Measurements from ENCODE around the gene JARID2.

Gene JARID2

GRCh38 chr6:15546591-15546990 is 300.7 kb downstream of the JARID2 start:
- no peak for DNase-seq (ENCODE audit: low read depth in 1 of 2, low spot score in 1 of 2)
- TF ChIP-seq JUND (IDR thresholded peaks at IDR 0.05; ENCODE audit: low read depth) = no peak
- in situ Hi-C loops (cut with HindIII; ENCODE audit: low pct_unique_long_range_greater_than_20kb, low sequenced_read_pairs) = no loop called here

- DNase-seq (ENCODE audit: low read depth in 1 of 2, low spot score in 1 of 2) = no peak
- TF ChIP-seq JUND (IDR thresholded peaks at IDR 0.05; ENCODE audit: low read depth) = no peak
- in situ Hi-C loops (cut with HindIII; ENCODE audit: low pct_unique_long_range_greater_than_20kb, low sequenced_read_pairs) = no loop called here
Observed at GRCh38 chr6:15547400-15547799, 301.5 kb downstream of the JARID2 start.

GRCh38 chr6:15549371-15549770 is 303.5 kb downstream of the JARID2 start:
- TF ChIP-seq JUND (IDR thresholded peaks at IDR 0.05; ENCODE audit: low read depth) = no peak
- no peak for DNase-seq (ENCODE audit: low read depth in 1 of 2, low spot score in 1 of 2)
- in situ Hi-C loops (cut with HindIII; ENCODE audit: low pct_unique_long_range_greater_than_20kb, low sequenced_read_pairs) = no loop called here

GRCh38 chr6:15550546-15551123 is 304.8 kb downstream of the JARID2 start:
- in situ Hi-C loops (cut with HindIII; ENCODE audit: low pct_unique_long_range_greater_than_20kb, low sequenced_read_pairs) = no loop called here
- DNase-seq (ENCODE audit: low read depth in 1 of 2, low spot score in 1 of 2) = no peak
- no peak for TF ChIP-seq JUND (IDR thresholded peaks at IDR 0.05; ENCODE audit: low read depth)

GRCh38 chr6:15551262-15551661 is 305.4 kb downstream of the JARID2 start:
- DNase-seq (ENCODE audit: low read depth in 1 of 2, low spot score in 1 of 2) = no peak
- in situ Hi-C loops (cut with HindIII; ENCODE audit: low pct_unique_long_range_greater_than_20kb, low sequenced_read_pairs) = no loop called here
- TF ChIP-seq JUND (IDR thresholded peaks at IDR 0.05; ENCODE audit: low read depth) = no peak

- TF ChIP-seq JUND (IDR thresholded peaks at IDR 0.05; ENCODE audit: low read depth) = no peak
- in situ Hi-C loops (cut with HindIII; ENCODE audit: low pct_unique_long_range_greater_than_20kb, low sequenced_read_pairs) = no loop called here
- no peak for DNase-seq (ENCODE audit: low read depth in 1 of 2, low spot score in 1 of 2)
Observed at GRCh38 chr6:15551798-15552197, 305.9 kb downstream of the JARID2 start.

GRCh38 chr6:15553031-15553430 is 307.2 kb downstream of the JARID2 start:
- DNase-seq (ENCODE audit: low read depth in 1 of 2, low spot score in 1 of 2) = no peak
- no peak for TF ChIP-seq JUND (IDR thresholded peaks at IDR 0.05; ENCODE audit: low read depth)
- in situ Hi-C loops (cut with HindIII; ENCODE audit: low pct_unique_long_range_greater_than_20kb, low sequenced_read_pairs) = no loop called here

GRCh38 chr6:15553736-15554294 is 307.9 kb downstream of the JARID2 start:
- no peak for TF ChIP-seq JUND (IDR thresholded peaks at IDR 0.05; ENCODE audit: low read depth)
- no peak for DNase-seq (ENCODE audit: low read depth in 1 of 2, low spot score in 1 of 2)
- in situ Hi-C loops (cut with HindIII; ENCODE audit: low pct_unique_long_range_greater_than_20kb, low sequenced_read_pairs) = no loop called here

GRCh38 chr6:15554728-15555100 is 308.8 kb downstream of the JARID2 start:
- in situ Hi-C loops (cut with HindIII; ENCODE audit: low pct_unique_long_range_greater_than_20kb, low sequenced_read_pairs) = no loop called here

GRCh38 chr6:15555101-15556038 is 309.5 kb downstream of the JARID2 start:
- TF ChIP-seq JUND (IDR thresholded peaks at IDR 0.05; ENCODE audit: low read depth) = no peak
- no peak for DNase-seq (ENCODE audit: low read depth in 1 of 2, low spot score in 1 of 2)
- in situ Hi-C loops (cut with HindIII; ENCODE audit: low pct_unique_long_range_greater_than_20kb, low sequenced_read_pairs) = no loop called here

More at GRCh38 chr6:15554728-15555100, 308.8 kb downstream of the JARID2 start:
- TF ChIP-seq JUND (IDR thresholded peaks at IDR 0.05; ENCODE audit: low read depth) = no peak
- DNase-seq (ENCODE audit: low read depth in 1 of 2, low spot score in 1 of 2) = no peak

- no peak for TF ChIP-seq JUND (IDR thresholded peaks at IDR 0.05; ENCODE audit: low read depth)
Observed at GRCh38 chr6:15556711-15557110, 310.8 kb downstream of the JARID2 start.

GRCh38 chr6:15557174-15557573 is 311.3 kb downstream of the JARID2 start:
- in situ Hi-C loops (cut with HindIII; ENCODE audit: low pct_unique_long_range_greater_than_20kb, low sequenced_read_pairs) = no loop called here
- no peak for DNase-seq (ENCODE audit: low read depth in 1 of 2, low spot score in 1 of 2)
- no peak for TF ChIP-seq JUND (IDR thresholded peaks at IDR 0.05; ENCODE audit: low read depth)

More at GRCh38 chr6:15556711-15557110, 310.8 kb downstream of the JARID2 start:
- DNase-seq (ENCODE audit: low read depth in 1 of 2, low spot score in 1 of 2) = no peak
- in situ Hi-C loops (cut with HindIII; ENCODE audit: low pct_unique_long_range_greater_than_20kb, low sequenced_read_pairs) = no loop called here

GRCh38 chr6:15560713-15561112 is 314.8 kb downstream of the JARID2 start:
- DNase-seq (ENCODE audit: low read depth in 1 of 2, low spot score in 1 of 2) = no peak
- no peak for TF ChIP-seq JUND (IDR thresholded peaks at IDR 0.05; ENCODE audit: low read depth)
- in situ Hi-C loops (cut with HindIII; ENCODE audit: low pct_unique_long_range_greater_than_20kb, low sequenced_read_pairs) = no loop called here

All from T47D (cell line).